Caco-2 (cell line): ENCODE data around the gene GFM2. TPM values are rescaled to one million over a fixed set of nuclear protein-coding genes. Genes with fewer than 3 reads are reported as not detected.
A peak's percentile ranks its signal among the peaks of the same experiment; 100 is the strongest.

ENCODE experiments used
- BruUV-seq: library from RNA; stranded (reverse); fragments of 400-500 nt; replicated peaks from 2 replicates; lab custom pipeline; 2021; lab: Mats Ljungman, UMichigan
- CTCF ChIA-PET: fragments of 300-600 bp; sonication (Branson Sonifier 250); formaldehyde crosslinking; loops from one replicate; lab custom pipeline; 2022; ENCODE audit warnings: antibody characterized with exemption; lab: Charles Lee
- POLR2A ChIA-PET: fragments of 300-600 bp; sonication (Branson Sonifier 250); formaldehyde crosslinking; loops from one replicate; lab custom pipeline; 2022; ENCODE audit warnings: antibody characterized with exemption; lab: Charles Lee
- DNase-seq, 2 experiments: peaks; one replicate each; pipeline versions ENCODE4 v3.0.0 to v3.0.0-alpha.2; 2020 to 2022
- H3K27me3 ChIP-seq: replicated peaks from 2 replicates; pipeline ENCODE4 v1.6.0; 2011; ENCODE audit warnings: low read length; ENCODE audit not compliant: control insufficient read depth, insufficient read depth
- H3K36me3 ChIP-seq: 2 replicates; pipeline ENCODE4 v1.5.1; 2011; ENCODE audit warnings: low read length; ENCODE audit not compliant: control insufficient read depth, insufficient read depth
- H3K4me1 ChIP-seq: fragments of 250-450 bp; sonication (Bioruptor Pico); 2 replicates; pipeline ENCODE4 v1.5.1; 2020; ENCODE audit warnings: mild to moderate bottlenecking
- H3K4me3 ChIP-seq: 2 replicates; pipeline ENCODE4 v1.5.1; 2011; ENCODE audit warnings: low read depth, mild to moderate bottlenecking, control low read depth, low read length
- H3K9me3 ChIP-seq: fragments of 250-450 bp; sonication (Bioruptor Pico); 2 replicates; pipeline ENCODE4 v1.5.1; 2020; ENCODE audit warnings: mild to moderate bottlenecking, moderate library complexity
- H3K27ac Mint-ChIP-seq: one replicate; pipeline ENCODE4 v1.8.0; 2022; ENCODE audit warnings: mixed read lengths; ENCODE audit not compliant: unreplicated experiment
- H3K27me3 Mint-ChIP-seq: one replicate; pipeline ENCODE4 v1.8.0; 2022; ENCODE audit warnings: mixed read lengths; ENCODE audit not compliant: insufficient read depth, unreplicated experiment
- H3K36me3 Mint-ChIP-seq: one replicate; pipeline ENCODE4 v1.8.0; 2022; ENCODE audit warnings: mild to moderate bottlenecking, mixed read lengths; ENCODE audit not compliant: insufficient read depth, unreplicated experiment
- H3K4me1 Mint-ChIP-seq: one replicate; pipeline ENCODE4 v1.8.0; 2022; ENCODE audit warnings: low read depth, mixed read lengths; ENCODE audit not compliant: unreplicated experiment
- H3K4me3 Mint-ChIP-seq: one replicate; pipeline ENCODE4 v1.8.0; 2022; ENCODE audit warnings: mild to moderate bottlenecking, moderate library complexity, mixed read lengths; ENCODE audit not compliant: unreplicated experiment
- H3K9me3 Mint-ChIP-seq: one replicate; pipeline ENCODE4 v1.8.0; 2022; ENCODE audit warnings: mixed read lengths; ENCODE audit not compliant: unreplicated experiment
- CTCF ChIP-seq, 2 experiments: fragments of 200-600 bp in 1 of 2; IDR thresholded peaks; 1 replicate in 1 of 2; 2 replicates in 1 of 2; pipeline versions ENCODE4 v1.5.1 to v1.8.0; 2011 to 2022; ENCODE audit warnings: antibody characterized with exemption in 1 of 2, control low read depth in 1 of 2, inconsistent platforms in 1 of 2, low read depth in 1 of 2, low read length in 1 of 2, mild to moderate bottlenecking in 1 of 2, moderate library complexity in 1 of 2; ENCODE audit not compliant: insufficient read depth in 1 of 2, severe bottlenecking in 1 of 2, unreplicated experiment in 1 of 2
- intact Hi-C: fragments of 100-400 bp; cut with micrococcal nuclease; formaldehyde crosslinking; loops from one replicate; pipeline ENCODE4 v1.10.0; 2022; ENCODE audit not compliant: unreplicated experiment
- total RNA-seq: library from RNA; stranded (reverse); gene quantifications from 2 replicates; pipeline ENCODE4 v1.2.3, GENCODE V29; 2022

Gene GFM2
- total RNA-seq, 1 experiment from 2014 or later = 43.6 TPM

DNA sequence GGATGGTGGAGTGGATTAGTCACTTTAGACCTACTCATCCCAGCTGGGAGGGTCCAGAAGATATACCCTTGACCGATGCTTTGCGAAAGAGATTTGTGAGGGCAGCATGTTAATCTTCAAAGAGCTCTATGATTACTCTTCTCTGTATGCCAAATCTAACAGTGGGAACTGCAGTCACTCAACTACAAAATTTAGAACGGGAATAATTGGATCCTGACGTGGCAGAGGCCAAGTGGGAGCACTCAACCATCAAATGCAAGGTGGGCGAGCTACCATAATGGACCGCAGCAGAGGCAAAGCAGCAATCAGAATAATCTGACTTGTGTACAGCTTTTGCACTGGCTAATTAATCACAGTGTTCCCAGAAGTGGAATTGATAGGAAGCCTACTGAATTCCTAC, 20.5 kb upstream of the GFM2 start:
- Histone ChIP-seq H3K36me3 (no peaks in the 10 kb centered on the region; the same call in 1 of the 2 replicates), H3K9me3 (no peaks in the 10 kb centered on the region), H3K27me3 (no peaks in the 10 kb centered on the region), H3K4me1 (no peaks in the 10 kb centered on the region), H3K4me3 (no peak overlapping the region)
- CTCF ChIA-PET = no interaction called here
- peaks cover 6% of the 10 kb centered on the region for H3K9me3 Mint-ChIP-seq
- POLR2A ChIA-PET = no interaction called here
- no peak overlapping the region for H3K27ac Mint-ChIP-seq
- DNase-seq = no peak
- intact Hi-C loops = loop anchor here (1.0 kb wide), 1 partner anchor 116 kb away; no protein-coding TSS in a partner anchor
- H3K27me3 Mint-ChIP-seq = no peaks in the 10 kb centered on the region
- BruUV-seq = no TSS peak
- H3K4me1 Mint-ChIP-seq = no peaks in the 10 kb centered on the region
- H3K36me3 Mint-ChIP-seq = peaks cover 46% of the 10 kb centered on the region
- TF ChIP-seq CTCF (IDR thresholded peaks at IDR 0.05; ENCODE audit: insufficient read depth in 1 of 2, low read depth in 1 of 2, low read length in 1 of 2, severe bottlenecking in 1 of 2, unreplicated experiment in 1 of 2) = no peak
- no peak overlapping the region for H3K4me3 Mint-ChIP-seq

DNA sequence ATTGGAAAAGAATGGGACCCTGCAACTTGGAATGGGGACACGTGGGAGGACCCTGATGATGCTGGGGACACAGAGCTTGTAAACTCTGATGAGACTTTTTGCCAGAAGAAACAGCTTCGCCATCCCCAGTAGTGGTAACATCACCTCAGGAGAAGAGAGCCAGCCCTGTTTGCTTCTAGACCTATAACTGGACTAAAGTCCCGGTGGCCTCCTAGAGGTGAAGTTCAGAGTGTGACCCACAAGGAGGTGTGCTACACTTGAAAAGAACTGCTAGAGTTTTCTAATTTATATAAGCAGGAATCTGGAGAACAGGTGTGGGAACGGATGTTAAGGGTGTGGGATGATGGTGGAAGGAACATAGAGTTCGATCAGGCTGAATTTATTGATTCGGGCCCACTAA, 19.9 kb upstream of the GFM2 start:
- DNase-seq = no peak
- Mint-ChIP-seq H3K4me1 (no peaks in the 10 kb centered on the region), H3K36me3 (peaks cover 41% of the 10 kb centered on the region), H3K27ac (no peak overlapping the region), H3K9me3 (peaks cover 3% of the 10 kb centered on the region), H3K27me3 (no peaks in the 10 kb centered on the region), H3K4me3 (no peak overlapping the region)
- Histone ChIP-seq H3K36me3 (no peaks in the 10 kb centered on the region; the same call in 1 of the 2 replicates), H3K4me3 (no peak overlapping the region), H3K9me3 (no peaks in the 10 kb centered on the region), H3K27me3 (no peaks in the 10 kb centered on the region), H3K4me1 (no peaks in the 10 kb centered on the region)
- CTCF ChIA-PET = no interaction called here
- intact Hi-C loops = loop anchor here (1.0 kb wide), 1 partner anchor 116 kb away; no protein-coding TSS in a partner anchor
- BruUV-seq = no TSS peak
- POLR2A ChIA-PET = interaction anchor here (0.5 kb wide), 1 partner anchor 33 kb away, joined by 8 read pairs; no protein-coding TSS in a partner anchor
- peak in 1 of 2 experiments; percentile 10 for TF ChIP-seq CTCF (IDR thresholded peaks at IDR 0.05; ENCODE audit: insufficient read depth in 1 of 2, low read depth in 1 of 2, low read length in 1 of 2, severe bottlenecking in 1 of 2, unreplicated experiment in 1 of 2)

- DNase-seq = no peak
Measured at GRCh38 chr5:74778609-74779008, 11.7 kb upstream of the GFM2 start.

More at GRCh38 chr5:74778609-74779008, 11.7 kb upstream of the GFM2 start:
- no peaks in the 10 kb centered on the region for H3K27me3 ChIP-seq
- H3K36me3 ChIP-seq = no peaks in the 10 kb centered on the region
- ChIA-PET CTCF (no interaction called here), POLR2A (no interaction called here)
- H3K4me1 ChIP-seq = no peaks in the 10 kb centered on the region
- H3K4me3 ChIP-seq = no peak overlapping the region
- Mint-ChIP-seq H3K27ac (no peak overlapping the region), H3K36me3 (peaks cover 41% of the 10 kb centered on the region), H3K4me3 (no peak overlapping the region), H3K9me3 (no peaks in the 10 kb centered on the region), H3K4me1 (no peaks in the 10 kb centered on the region), H3K27me3 (no peaks in the 10 kb centered on the region)
- no peak for TF ChIP-seq CTCF (IDR thresholded peaks at IDR 0.05; ENCODE audit: insufficient read depth in 1 of 2, low read depth in 1 of 2, low read length in 1 of 2, severe bottlenecking in 1 of 2, unreplicated experiment in 1 of 2)
- intact Hi-C loops = no loop called here
- no peaks in the 10 kb centered on the region for H3K9me3 ChIP-seq
- BruUV-seq = no TSS peak
